HG02759 (cell line): ENCODE results near the gene DUS3L.

Source experiments
- ATAC-seq: cut with Tn5 transposase; IDR thresholded peaks from one replicate; pipeline ENCODE4 v1.9.1; 2021; ENCODE audit warnings: mild to moderate bottlenecking, moderate library complexity; ENCODE audit not compliant: unreplicated experiment

DUS3L gene

DNA sequence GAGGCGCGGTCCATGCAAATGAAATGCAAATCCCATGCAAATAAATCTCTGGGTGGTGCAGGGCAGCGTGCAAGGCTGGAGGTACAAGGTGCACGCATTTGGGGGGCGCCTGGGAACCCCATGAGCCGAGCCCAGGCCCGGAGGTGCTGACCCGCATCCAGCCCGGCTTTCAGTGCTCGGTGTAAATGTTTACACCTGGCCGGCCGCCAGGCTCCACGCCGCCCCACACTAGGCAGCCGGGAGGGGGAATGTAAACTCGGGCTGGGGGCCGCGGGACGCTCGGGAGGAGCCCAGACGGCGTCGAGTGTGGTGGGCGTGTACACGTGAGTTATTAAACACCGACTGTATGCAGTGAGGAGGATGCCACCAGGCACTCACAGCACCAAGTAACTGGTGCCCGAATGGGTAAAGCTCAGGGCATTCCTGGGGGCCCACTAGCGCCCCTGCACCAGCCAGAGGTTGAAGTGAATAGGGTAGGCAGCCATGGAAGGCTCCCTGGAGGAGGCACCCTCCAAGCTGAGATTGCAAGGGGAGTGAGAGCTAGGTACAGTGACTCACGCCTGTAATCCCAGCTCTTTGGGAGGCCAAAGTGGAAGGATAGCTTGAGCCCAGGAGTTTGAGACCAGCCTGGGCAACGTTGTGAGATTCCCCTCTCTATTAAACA lies 31.4 kb upstream of the DUS3L start:
- no peak for ATAC-seq

DNA sequence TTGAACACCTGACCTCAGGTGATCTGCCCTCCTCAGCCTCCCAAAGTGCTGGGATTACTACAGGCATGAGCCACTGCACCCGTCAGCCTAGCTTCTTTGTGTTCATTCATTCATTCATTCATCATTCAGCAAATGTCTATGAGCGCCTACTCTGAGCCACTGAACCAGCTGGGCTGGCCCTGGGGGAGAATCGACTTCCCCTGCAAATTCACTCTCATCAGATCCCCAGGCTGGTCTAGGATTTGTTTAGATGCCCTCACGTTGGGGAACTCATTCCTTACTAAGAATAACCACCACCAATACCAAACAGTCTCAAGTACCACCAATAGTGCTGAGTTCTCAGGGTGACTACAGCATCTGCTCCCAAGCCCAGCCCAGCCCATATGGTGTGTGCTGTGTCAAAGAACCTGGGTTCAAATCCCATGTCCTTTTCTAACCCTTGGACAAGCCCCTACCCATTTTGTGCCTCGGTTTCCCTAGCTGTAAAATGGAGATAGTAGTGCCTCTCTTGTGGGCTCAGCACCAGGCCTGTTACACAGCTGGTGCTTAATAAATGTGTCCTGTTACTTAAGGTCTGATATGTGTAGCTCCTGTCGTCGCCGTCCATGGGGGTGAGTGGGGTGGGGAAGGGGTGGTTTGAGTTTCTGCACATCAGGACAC lies 30.7 kb upstream of the DUS3L start:
- no peak for ATAC-seq

DNA sequence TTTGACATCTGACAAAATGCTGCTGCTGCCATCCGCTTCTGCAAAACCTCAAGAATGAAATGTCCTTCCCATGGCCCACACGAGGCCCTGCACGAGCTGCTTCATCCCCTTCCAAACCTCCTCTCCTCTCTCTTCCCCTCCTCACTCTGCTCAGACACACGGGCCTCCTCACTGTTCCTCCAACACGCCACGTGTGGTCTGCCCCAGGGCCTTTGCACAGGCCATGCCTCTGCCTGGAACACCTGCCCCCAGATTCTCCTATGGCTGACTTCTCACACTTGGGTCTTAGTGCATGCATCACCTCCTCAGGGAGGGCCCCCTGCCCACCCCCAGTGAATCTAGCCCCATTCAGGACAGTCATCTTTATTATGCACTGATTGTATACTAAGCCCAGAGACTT lies 29.8 kb upstream of the DUS3L start:
- ATAC-seq = no peak

DNA sequence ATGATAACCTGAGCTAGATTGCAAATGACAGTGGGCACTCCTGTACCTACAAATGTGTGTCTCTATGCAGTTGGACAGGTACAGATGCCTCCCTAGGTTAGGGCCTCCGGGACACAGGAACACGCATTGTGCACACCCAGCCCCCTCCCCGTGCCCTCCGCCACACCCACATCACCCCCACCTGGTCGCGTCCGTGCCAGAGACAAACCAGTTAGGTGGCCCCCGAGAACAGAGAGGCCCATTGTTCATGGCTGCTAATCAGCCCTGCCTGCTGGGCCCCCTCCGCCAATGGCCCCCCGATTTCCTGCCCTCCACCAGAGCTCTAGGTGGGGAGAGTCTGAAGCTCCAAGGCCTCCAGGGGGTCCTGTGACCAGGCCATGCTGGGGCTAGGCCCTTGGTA lies 27.6 kb upstream of the DUS3L start:
- no peak for ATAC-seq

DNA sequence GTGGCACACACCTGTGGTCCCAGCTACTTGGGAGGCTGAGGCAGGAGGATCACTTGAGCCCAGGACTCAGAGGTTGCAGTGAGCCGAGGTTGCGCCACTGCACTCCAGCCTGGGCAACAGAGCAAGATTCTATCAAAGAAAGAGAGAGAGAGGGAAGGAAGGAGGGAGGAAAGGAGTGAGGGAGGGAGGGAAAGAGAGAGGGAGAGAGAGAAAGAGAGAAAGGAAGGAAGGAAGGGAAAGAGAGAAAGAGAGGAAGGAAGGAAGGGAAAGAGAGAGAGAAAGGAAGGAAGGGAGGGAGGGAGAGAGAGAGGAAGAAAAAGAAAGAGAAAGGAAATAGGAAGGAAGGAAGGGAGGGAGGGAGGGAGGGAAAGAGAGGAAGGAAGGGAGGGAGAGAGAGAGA lies 26.3 kb upstream of the DUS3L start:
- ATAC-seq = no peak

DNA sequence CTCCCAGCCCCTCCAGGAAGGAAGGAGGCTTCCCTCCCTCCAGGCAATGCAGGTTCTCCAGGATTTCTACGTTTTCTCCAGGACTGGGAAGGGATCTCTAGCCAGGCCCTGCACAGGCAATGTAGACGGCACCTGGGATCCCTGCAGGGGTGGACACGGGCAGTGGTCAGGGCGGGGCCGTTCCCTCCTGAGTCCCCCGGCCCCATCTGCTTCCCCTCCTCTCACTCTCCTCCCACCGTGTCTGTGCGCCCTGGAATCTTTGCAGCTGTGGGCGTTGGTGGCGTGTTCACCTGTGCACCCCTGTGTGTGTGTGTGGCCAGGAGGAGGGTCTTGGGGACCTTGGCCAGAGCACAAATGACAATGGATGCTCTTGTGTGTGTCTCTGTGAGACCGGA lies 23.9 kb upstream of the DUS3L start:
- no peak for ATAC-seq

DNA sequence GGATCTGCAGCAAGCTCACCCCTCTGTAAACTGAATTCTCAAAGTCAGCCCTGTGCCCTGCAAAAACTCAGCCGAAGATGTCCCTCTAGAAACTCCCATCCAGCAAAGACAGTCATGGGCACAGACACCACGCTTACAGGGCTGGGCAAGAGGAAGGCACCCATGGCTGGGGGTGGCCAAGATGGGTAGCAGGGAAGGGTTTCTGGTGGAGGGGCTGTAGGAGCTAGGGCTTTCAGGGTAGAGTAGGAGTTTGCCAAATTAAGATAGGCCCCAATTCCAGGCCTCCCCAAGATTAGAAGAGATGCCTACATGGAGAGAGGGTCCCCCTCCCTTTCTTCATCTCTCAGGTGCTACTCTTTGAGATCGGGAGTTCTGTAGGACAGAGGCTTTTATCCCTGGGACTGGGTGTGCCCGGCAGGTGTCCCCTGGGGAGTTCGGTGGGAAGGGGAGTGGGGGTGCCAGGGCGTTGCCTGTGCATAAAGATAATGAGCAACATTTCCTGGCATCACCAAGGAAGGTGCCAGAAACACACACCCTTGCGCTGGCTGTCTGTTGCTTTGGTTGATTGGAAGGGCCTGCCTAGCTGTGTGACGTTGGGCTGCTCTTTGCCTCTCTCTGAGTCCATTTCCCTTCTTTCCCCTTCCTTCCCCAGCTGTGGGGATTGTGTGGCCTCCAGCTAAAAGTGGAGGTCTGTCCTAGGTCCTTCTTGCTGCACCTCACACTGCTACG lies 23.3 kb upstream of the DUS3L start:
- no peak for ATAC-seq

DNA sequence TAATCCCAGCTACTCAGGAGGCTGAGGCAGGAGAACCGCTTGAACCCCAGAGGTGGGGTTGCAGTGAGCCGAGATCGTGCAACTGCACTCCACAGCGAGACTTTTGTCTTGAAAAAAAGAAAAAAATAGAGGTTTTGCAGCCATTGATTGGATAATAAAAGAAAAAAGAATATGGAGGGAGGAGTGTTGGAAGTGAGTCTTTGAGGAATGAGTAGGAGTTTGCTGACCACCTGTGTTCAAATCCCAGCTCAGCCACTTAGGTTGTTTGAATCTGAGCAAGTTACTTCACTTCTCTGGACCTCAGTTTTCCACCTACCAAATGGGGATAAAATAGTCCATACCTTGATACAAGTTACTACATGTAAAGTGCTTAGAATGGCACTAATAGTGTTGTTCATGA lies 20.2 kb upstream of the DUS3L start:
- ATAC-seq = no peak

DNA sequence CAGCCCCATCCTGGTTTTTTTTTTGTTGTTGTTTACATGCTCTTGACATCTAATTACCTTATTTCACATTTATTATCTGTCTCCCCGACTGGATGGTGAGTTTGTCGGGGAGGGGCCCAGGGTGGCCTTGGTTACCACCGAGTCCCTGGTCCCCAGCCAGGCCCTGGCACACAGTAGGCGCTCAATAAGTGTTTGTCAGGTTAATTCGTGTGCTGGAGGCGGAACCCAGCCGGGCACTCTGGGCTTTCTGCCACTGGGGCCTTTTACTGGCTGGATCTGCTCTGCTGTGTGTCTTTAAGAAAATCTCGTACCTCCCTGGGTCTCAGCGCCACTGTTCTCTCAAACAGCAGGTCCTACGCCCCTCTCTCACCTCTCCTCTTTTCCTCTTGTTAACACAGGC lies 18.5 kb upstream of the DUS3L start:
- ATAC-seq = no peak

DNA sequence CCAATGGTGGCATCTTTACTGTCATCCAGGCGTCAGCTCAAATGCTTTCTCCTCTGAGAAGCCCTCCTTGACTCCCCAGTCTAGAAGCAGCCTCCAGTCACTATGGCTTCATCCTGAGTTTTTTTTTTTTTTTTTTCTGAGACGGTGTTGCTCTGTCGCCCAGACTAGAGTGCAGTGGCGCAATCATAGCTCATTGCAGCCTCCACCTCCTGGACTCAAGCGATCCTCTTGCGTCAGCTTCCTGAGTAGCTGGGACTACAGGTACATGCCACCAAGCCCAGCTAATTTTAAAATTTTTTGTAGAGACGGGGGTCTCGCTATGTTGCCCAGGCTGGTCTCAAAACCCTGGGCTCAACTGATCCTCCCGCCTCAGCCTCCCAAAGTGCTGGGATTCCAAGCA lies 18.1 kb upstream of the DUS3L start:
- no peak for ATAC-seq

DNA sequence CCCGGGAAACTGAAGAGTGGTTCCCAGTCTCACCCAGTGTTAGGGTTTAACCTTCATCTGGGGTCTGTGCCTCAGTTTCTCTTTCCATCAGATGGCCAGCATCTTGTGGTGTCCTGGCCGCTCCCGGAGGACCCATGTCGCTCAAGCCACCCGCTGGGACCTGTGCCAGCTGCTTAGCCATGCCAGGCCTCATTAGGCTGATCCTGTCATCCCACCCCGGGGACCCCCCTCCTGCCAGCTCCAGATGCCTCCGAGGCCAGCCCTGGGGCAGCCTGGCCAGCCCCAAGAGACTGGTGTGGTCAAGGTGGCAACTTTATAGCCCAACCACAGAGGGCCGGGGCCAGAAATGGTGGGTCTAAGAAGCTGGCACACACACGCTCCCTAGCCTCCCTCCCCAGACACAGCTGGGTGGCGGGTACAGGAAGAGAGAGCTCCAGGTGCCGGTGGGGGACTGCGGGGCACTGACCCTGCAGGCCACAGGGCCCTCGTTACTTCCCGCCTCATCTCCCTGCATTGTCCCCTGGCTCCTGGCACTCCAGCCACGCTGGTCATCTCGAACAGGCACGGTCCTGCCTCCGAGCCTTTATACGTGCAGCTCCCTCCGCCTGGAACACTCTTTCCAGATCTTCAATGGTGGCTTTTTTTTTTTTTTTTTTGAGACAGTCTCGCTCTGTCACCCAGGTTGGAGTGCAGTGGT lies 17.3 kb upstream of the DUS3L start:
- ATAC-seq = no peak

DNA sequence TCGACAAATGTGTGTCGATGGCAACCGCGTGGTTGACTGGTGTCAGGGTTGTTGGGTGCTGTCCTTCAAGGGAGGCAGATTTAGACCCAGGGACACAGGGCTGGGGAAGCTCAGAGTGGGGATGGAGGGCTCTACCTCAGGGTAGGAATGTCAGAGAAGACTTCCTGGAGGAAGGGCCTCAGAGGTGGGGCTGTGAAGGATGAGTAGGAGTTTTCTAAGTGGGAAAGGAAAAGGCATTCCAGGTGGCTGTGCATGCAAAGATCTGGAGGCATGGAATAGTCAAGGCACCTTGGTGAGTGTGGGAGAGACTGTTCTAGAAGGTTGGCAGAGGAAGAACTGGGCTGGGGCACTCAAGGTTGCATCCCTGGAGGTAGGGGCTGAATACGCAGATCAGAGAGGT lies 15.9 kb upstream of the DUS3L start:
- ATAC-seq = no peak

DNA sequence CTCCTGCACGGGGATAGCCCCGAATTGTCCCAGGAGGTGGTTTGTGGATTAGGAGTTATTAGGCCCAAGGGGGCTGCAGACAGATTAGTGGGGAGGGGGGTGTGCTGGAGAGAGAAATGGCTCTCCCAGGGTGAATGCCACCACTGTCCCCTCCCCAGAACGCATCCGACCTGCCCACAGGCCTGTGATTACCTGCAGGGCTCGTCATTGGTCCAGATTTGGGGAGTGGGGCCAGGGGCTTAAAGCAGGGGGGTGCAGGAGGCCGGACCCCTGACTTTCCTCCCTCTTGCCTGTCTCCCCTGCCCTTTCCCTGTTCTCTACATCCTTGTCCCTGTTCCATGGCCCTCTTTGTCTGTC lies 15.1 kb upstream of the DUS3L start:
- ATAC-seq = no peak

DNA sequence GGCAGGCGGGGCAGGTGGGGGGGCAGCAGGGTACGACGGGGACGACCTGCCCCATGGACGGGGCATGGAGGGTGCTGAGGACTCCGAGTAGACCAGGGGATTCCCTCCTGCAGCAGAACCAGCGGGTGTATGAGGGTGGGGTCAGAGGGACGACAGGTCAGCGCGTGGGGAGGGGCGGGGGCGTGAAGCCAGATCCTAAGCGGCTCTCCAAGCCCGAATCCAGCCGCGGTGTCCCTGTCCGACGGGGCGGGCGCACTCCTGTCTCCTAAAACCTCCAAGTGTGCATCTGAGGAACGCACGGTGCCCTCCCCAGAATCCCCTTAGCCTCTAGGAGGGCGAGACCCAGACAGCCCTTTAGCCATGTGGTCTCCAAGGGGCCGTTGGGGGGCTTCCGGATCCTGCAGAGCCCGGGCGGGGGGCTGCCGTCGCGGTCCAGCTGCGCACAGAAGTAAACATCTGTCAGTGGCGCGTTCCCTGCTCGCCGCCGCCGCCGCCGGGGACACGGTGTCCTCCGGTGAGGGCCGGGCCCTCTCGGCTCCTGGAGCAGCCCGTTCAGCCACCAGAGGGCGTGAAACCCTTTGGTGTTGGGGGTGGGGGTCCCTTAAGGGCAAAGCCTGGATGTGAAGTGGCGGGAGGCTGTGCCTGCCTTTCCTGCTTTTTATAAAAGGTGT lies 14.6 kb upstream of the DUS3L start:
- ATAC-seq = no peak

DNA sequence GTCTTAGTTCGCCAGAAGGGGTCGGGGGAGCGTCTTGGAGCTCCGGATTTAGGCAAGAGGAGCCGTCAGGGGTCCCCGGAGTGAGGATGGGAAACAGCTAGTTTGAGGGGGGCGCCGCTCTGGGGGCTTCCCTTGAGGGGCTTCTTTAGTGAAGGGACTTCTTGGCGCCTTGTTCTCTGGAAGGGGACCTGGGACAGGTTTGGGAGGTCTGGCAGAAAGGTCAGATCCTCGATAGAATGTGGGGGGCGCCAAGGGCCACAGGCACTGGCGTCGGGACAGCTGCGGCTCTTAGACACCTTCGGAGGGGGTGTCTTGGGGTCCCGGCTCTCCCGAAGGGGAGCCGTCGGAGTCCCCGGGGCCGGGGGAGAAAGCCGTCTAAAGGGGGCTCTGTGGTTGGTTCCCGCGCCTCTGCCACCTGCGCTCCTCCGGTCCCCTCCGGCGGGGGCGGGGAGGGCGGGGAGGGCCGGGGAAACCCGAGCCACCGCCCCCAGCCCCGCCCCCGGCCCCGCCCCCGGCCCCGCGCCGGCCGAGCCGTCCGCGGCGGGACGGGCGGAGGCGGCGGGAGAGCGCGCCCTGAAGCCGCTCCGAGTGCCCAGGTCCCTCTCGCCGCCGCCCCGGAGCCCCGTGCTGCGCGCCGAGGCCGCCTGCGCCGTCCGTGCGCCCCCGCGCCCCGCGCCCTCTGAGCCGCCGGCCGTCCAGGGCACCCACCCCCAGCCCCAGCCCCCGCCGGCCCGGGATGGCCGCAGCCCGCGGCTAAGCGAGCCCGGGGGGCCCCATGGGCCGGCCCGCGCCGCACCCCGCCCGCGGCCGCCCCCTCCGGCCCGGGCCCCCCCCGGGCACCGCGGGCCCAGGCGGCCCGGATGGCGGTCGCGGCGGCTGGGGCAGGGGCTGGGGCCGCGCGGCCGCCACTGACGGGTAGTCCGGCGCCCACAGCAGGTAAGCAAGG lies 13.8 kb upstream of the DUS3L start, which contains the start of gene NRTN:
Gene NRTN, plus strand, starts transcription at position 552 of the 946 bp plus-strand sequence. CDS start 19,099 bp downstream, outside the sequence.
- no peak for ATAC-seq

DNA sequence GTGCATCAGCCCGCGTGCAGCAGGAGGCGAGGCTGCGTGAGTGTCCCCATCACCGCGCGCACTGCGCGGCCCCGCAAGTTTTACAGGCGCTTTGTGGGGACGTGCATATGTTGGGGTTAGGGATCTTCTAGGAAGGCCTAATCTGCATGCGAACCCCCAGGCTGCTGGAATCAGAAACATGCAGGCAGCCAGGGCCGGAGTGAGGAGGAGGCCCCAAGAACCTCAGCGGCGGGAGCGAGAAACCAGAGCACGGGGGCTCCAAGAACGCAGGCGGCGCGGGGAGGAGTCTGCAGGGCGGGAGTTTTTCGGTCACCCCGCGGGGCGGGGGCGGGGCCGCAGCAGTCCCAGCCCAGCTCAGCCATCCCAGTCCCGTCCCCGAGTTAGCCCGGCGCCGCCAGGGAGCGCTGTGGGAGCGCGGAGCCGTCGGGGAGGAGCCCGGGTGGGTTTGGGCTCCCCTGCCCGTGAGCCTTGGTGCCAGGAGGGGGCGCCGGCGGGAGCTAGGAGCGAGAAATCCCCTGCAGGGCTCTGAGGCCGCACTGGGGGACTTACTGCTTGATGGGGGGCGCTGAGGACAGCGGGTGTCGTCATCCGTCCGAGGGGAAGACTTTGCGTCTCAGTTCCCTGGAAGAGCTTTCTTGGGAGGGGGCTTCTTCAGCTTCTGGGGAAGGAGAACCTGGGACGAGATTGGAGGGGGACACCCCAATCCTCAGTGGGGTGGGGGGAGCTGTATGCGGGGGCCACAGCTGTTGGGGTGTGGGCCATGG lies 13.0 kb upstream of the DUS3L start:
- peak; percentile 88 for ATAC-seq

DNA sequence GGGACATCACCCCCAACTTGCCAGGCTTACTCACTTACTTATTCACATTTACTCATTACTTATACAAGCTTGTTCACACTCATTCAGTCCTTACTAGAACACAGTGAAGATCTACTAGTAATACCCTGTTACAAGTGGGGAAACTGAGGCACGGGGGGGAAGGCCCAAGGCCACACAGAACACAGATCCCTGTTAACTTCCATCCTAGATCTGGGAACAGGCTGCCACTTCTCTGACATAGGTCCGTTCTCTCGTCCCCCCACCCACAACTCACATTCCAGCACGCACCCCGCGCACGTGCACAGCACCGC lies 12.4 kb upstream of the DUS3L start:
- no peak for ATAC-seq

DNA sequence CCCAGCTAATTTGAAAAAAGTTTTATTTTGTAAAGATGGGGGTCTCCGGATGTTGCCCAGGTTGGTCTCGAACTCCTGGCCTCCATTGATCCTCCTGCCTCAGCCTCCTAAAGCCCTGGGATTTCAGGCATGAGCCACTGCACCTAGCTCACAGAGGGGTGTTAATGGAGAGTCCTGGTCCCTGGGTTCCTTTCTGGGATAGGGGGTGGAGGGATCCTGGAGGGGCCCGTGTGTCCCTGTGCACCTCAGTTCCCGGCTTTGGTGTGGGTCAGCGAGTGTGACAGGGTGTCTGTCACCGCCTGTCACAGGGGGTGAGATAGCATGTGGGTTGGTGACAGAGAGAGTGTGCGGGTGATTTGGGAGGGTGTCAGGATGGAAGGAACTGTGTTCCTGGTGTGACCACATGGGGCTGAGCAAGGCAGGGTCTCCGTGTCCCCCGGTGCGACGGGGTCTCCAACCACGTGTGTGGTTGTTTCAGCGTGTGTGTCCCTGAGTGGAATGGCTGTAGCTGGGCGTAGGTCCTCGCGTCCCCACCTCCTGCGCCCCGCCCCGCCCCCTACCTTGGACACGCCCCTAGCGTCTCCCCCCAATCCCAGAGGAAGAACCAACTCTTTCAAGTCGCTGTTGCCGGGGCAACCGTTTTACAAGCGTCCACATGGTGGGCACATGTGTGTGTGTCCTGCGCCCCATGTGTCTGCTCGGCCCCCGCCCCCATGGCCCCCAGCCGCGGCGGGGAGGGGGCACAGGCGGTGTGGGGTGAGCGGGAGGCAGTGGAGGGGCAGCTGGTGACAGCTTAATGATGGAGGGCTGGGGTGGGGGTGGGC lies 11.0 kb upstream of the DUS3L start:
- ATAC-seq = no peak
